HEK293 (cell line): Measurements from ENCODE around the gene ZNF536.

Experiments
- AEBP2 ChIP-seq: fragments of 450-650 bp; formaldehyde crosslinking; IDR thresholded peaks from 2 replicates; pipeline ENCODE4 v1.5.1; 2016; ENCODE audit warnings: missing biosample characterization, missing genetic modification characterization, borderline replicate concordance
- BCL6B ChIP-seq: fragments of 450-650 bp; formaldehyde crosslinking; IDR thresholded peaks from 2 replicates; pipeline ENCODE4 v1.5.1; 2017; ENCODE audit warnings: missing biosample characterization, missing genetic modification characterization
- CTCF ChIP-seq: fragments of 450-650 bp; formaldehyde crosslinking; IDR thresholded peaks from 2 replicates; pipeline ENCODE4 v1.5.1; 2016; ENCODE audit warnings: missing biosample characterization, missing genetic modification characterization
- PBX3 ChIP-seq: sonication (generic); formaldehyde crosslinking; IDR thresholded peaks from 2 replicates; pipeline ENCODE4 v1.8.1; 2022; ENCODE audit warnings: mild to moderate bottlenecking, moderate library complexity, missing genetic modification reagents
- YY1 ChIP-seq: fragments of 450-650 bp; formaldehyde crosslinking; IDR thresholded peaks from 2 replicates; pipeline ENCODE4 v1.5.1; 2018; ENCODE audit warnings: missing biosample characterization, missing genetic modification characterization
- ZBTB8A ChIP-seq: fragments of 450-650 bp; formaldehyde crosslinking; IDR thresholded peaks from 2 replicates; pipeline ENCODE4 v1.5.1; 2016; ENCODE audit warnings: missing biosample characterization, missing genetic modification characterization
- ZNF138 ChIP-seq: fragments of 450-650 bp; formaldehyde crosslinking; IDR thresholded peaks from 2 replicates; pipeline ENCODE4 v1.5.1; 2016; ENCODE audit warnings: missing biosample characterization, missing genetic modification characterization, borderline replicate concordance
- ZNF423 ChIP-seq: fragments of 450-650 bp; formaldehyde crosslinking; IDR thresholded peaks from 2 replicates; pipeline ENCODE4 v1.5.1; 2016; ENCODE audit warnings: missing biosample characterization, missing genetic modification characterization
- ZNF600 ChIP-seq: fragments of 450-650 bp; formaldehyde crosslinking; IDR thresholded peaks from 2 replicates; pipeline ENCODE4 v1.5.1; 2016; ENCODE audit warnings: missing biosample characterization, missing genetic modification characterization
- ZNF639 ChIP-seq: fragments of 450-650 bp; formaldehyde crosslinking; IDR thresholded peaks from 2 replicates; pipeline ENCODE4 v1.5.1; 2016; ENCODE audit warnings: missing biosample characterization, missing genetic modification characterization

GRCh38 chr19:30596813-30597399 lies 224.7 kb downstream of the ZNF536 start:
- no peak for TF ChIP-seq ZNF600 (tag by site-specific recombination)
- no peak for TF ChIP-seq CTCF (tag by site-specific recombination)
- no peak for TF ChIP-seq YY1 (tag by site-specific recombination)
- no peak for TF ChIP-seq ZNF138
- no peak for TF ChIP-seq PBX3 (CRISPR knock-in tag)
- no peak for TF ChIP-seq ZNF639 (tag by site-specific recombination)
- TF ChIP-seq ZNF423 = no peak
- TF ChIP-seq ZBTB8A = no peak
- TF ChIP-seq AEBP2 (tag by site-specific recombination) = no peak
- TF ChIP-seq BCL6B (tag by site-specific recombination) = no peak
